ENCODE results near the gene NR2C1.

GRCh38 chr12:95059984-95060383 is 13.4 kb downstream of the NR2C1 start:
- TF ChIP-seq EZH2phosphoT487 (IDR thresholded peaks at IDR 0.05; ENCODE audit: borderline replicate concordance, low read length), result no peak
- no peak for TF ChIP-seq CTCF (IDR thresholded peaks at IDR 0.05; ENCODE audit: low read depth, low read length, poor library complexity, severe bottlenecking)
